T-cell (primary cell): ENCODE data around the gene CHFR. TPM values are rescaled to one million over a fixed set of nuclear protein-coding genes. Genes with fewer than 3 reads are reported as not detected.

Experiments used
- ATAC-seq, 4 experiments: fragments of 200-7000 bp in 3 of 4; fragments of 150-1000 bp in 1 of 4; cut with Tn5 transposase; replicated peaks in 1 of 4; 1 replicate in 3 of 4; 2 replicates in 1 of 4; pipeline ENCODE4 v1.10.0; 2021; ENCODE audit warnings: moderate library complexity in 3 of 4, mild to moderate bottlenecking in 2 of 4, moderate number of reproducible peaks in 1 of 4
- CTCF ChIA-PET, 2 donors: fragments of 300-600 bp; sonication (Branson Sonifier 250); formaldehyde crosslinking; loops; one replicate each; lab custom pipeline; 2022; ENCODE audit warnings: antibody characterized with exemption in 2 of 2; lab: Charles Lee
- POLR2A ChIA-PET, 2 donors: fragments of 300-600 bp; sonication (Branson Sonifier 250); formaldehyde crosslinking; loops; one replicate each; lab custom pipeline; 2022; ENCODE audit warnings: antibody characterized with exemption in 2 of 2; lab: Charles Lee
- DNase-seq, 35 experiments: peaks; one replicate each; pipeline versions ENCODE4 v3.0.0 to v3.0.0-alpha.2; 2013 to 2023
- H3K27ac ChIP-seq: one replicate; pipeline ENCODE4 v1.5.1; 2013; ENCODE audit warnings: low read length
- H3K27me3 ChIP-seq, 2 experiments: replicated peaks in 1 of 2; 1 replicate in 1 of 2; 2 replicates in 1 of 2; pipeline versions ENCODE4 v1.6.1 to v1.7.0; 2013; ENCODE audit warnings: low read length in 1 of 2, mixed read lengths in 1 of 2; ENCODE audit not compliant: control insufficient read depth in 2 of 2, insufficient read depth in 2 of 2; ENCODE audit errors: extremely low read depth in 1 of 2
- H3K36me3 ChIP-seq, 2 donors: 1 replicate in 1 of 2; 2 replicates in 1 of 2; pipeline versions ENCODE4 v1.6.1 to v1.7.0; 2013; ENCODE audit warnings: low read length in 1 of 2; ENCODE audit not compliant: control insufficient read depth in 2 of 2, insufficient read depth in 1 of 2; ENCODE audit errors: extremely low read depth in 1 of 2
- H3K4me1 ChIP-seq, 2 experiments: 1 replicate in 1 of 2; 2 replicates in 1 of 2; pipeline versions ENCODE4 v1.6.1 to v1.7.0; 2013; ENCODE audit warnings: low read length in 2 of 2, mixed read lengths in 1 of 2; ENCODE audit not compliant: insufficient read depth in 2 of 2, control insufficient read depth in 1 of 2; ENCODE audit errors: extremely low read depth in 1 of 2
- H3K4me3 ChIP-seq, 2 donors: 1 replicate in 1 of 2; 2 replicates in 1 of 2; pipeline versions ENCODE4 v1.5.1 to v1.7.0; 2013; ENCODE audit warnings: mild to moderate bottlenecking in 2 of 2, low read length in 1 of 2, moderate library complexity in 1 of 2; ENCODE audit not compliant: control insufficient read depth in 1 of 2; ENCODE audit errors: extremely low read depth in 1 of 2
- H3K9me3 ChIP-seq: 2 replicates; pipeline ENCODE4 v1.7.0; 2013
- H3K27ac Mint-ChIP-seq, 2 donors: one replicate each; pipeline ENCODE4 v1.8.0; 2020 to 2021; ENCODE audit warnings: mild to moderate bottlenecking in 2 of 2, mixed read lengths in 2 of 2
- H3K27me3 Mint-ChIP-seq, 2 donors: one replicate each; pipeline ENCODE4 v1.8.0; 2021 to 2022; ENCODE audit warnings: mixed read lengths in 2 of 2
- H3K36me3 Mint-ChIP-seq: one replicate; pipeline ENCODE4 v1.8.0; 2021; ENCODE audit warnings: mixed read lengths
- H3K4me1 Mint-ChIP-seq, 3 donors: one replicate each; pipeline ENCODE4 v1.8.0; 2020 to 2022; ENCODE audit warnings: mixed read lengths in 3 of 3, mild to moderate bottlenecking in 1 of 3
- H3K4me3 Mint-ChIP-seq, 3 donors: one replicate each; pipeline ENCODE4 v1.8.0; 2020 to 2022; ENCODE audit warnings: mild to moderate bottlenecking in 3 of 3, mixed read lengths in 3 of 3, moderate library complexity in 3 of 3
- H3K9me3 Mint-ChIP-seq, 3 donors: one replicate each; pipeline ENCODE4 v1.8.0; 2020 to 2022; ENCODE audit warnings: mixed read lengths in 3 of 3
- WGBS: methylation state at CpG from one replicate; pipeline ENCODE4 v1.1.5; 2013; ENCODE audit warnings: missing lambda C conversion rate; ENCODE audit not compliant: insufficient coverage; 5-methylcytosine and 5-hydroxymethylcytosine counted together
- total RNA-seq, 35 experiments: library from RNA in 6 of 35; stranded (reverse) in 6 of 35; fragments of 120-200 nt in 1 of 35; gene quantifications; one replicate each; pipeline versions ENCODE4 v1.2.1 to v1.2.4 and lab custom pipeline; 2013 to 2026

CHFR gene
- total RNA-seq, 5 donors from 2014 or later (not counting 1 experiment from before 2014, with no cell fraction given), result 84.2 to 107 (median 86.0) TPM

- Histone ChIP-seq H3K4me3 (no peak overlapping the region), H3K27me3 (no peaks in the 10 kb centered on the region), H3K36me3 (peaks cover 47 to 66% of the 10 kb centered on the region in 2 donors), H3K27ac (no peak overlapping the region), H3K9me3 (no peaks in the 10 kb centered on the region), H3K4me1 (no peaks in the 10 kb centered on the region)
- no peaks in the 10 kb centered on the region for H3K27me3 Mint-ChIP-seq
- peaks cover 57% of the 10 kb centered on the region for H3K36me3 Mint-ChIP-seq
- DNase-seq (no peak), ATAC-seq (no peak)
- no peak overlapping the region for H3K4me3 Mint-ChIP-seq
- peaks cover 0 to 9% (median 0%) of the 10 kb centered on the region in 3 donors for H3K4me1 Mint-ChIP-seq
- H3K27ac Mint-ChIP-seq, result no peak overlapping the region
- CTCF ChIA-PET, result no interaction called here
- H3K9me3 Mint-ChIP-seq, result no peaks in the 10 kb centered on the region
- POLR2A ChIA-PET, result no interaction called here
- WGBS, result 90% methylated on average over 21 of the region's 22 CpGs
Observed at GRCh38 chr12:132783917-132784531, 103.4 kb downstream of the CHFR start.

Other genes starting within 250 kb of the CHFR start
- 10 to 100 TPM; 43.6 to 70.4 (median 66.1) TPM for gene POLE, start 200.3 kb downstream of the CHFR start, total RNA-seq
- 1 to 10 TPM; 3.1 to 8.9 (median 6.5) TPM for gene PXMP2, start 200.0 kb downstream of the CHFR start, total RNA-seq
- 10 to 100 TPM; 21.3 to 32.4 (median 31.5) TPM for gene PGAM5, start 176.8 kb downstream of the CHFR start, total RNA-seq
- gene ANKLE2, start 125.8 kb downstream of the CHFR start, total RNA-seq, result 100 to 1,000 TPM in 2 of 5 donors, 10 to 100 TPM in 3; 88.1 to 106 (median 94.3) TPM
- 10 to 100 TPM; 49.1 to 77.9 (median 67.4) TPM for gene GOLGA3, start 58.7 kb downstream of the CHFR start, total RNA-seq
- 10 to 100 TPM in 3 of 5 donors, 1 to 10 TPM in 2; 5.1 to 13.1 (median 12.1) TPM for gene ZNF605, start 68.7 kb upstream of the CHFR start, total RNA-seq
- gene ZNF26, start 98.8 kb upstream of the CHFR start, total RNA-seq, result 10 to 100 TPM; 29.2 to 37.2 (median 32.7) TPM
- 10 to 100 TPM; 26.6 to 38.9 (median 35.9) TPM for gene ZNF84, start 149.9 kb upstream of the CHFR start, total RNA-seq
- gene ZNF140, start 193.3 kb upstream of the CHFR start, total RNA-seq, result 10 to 100 TPM; 12.6 to 20.8 (median 20.3) TPM
- gene ZNF891, start 242.7 kb upstream of the CHFR start, total RNA-seq, result 1 to 10 TPM; 4.9 to 6.0 (median 5.1) TPM
- 10 to 100 TPM; 11.7 to 46.6 (median 15.6) TPM for gene ZNF10, start 243.0 kb upstream of the CHFR start, total RNA-seq